NOMO-1 treated with dmso at 0.1 percent for 144 hours (cell line): ENCODE results near the gene LSP1.
A peak's percentile ranks its signal among the peaks of the same experiment; 100 is the strongest.
"Not testable (repeated sequence)": the region's sequence is repeated elsewhere in the genome, so short reads cannot be mapped to it uniquely, and the experiment has no call there.

Source experiments
- DNase-seq: peaks from one replicate; lab custom pipeline; 2025; ENCODE audit not compliant: unreplicated experiment; lab: John Stamatoyannopoulos, UW

Gene LSP1

GRCh38 chr11:1852877-1853276 lies at the start of gene LSP1:
Gene LSP1, plus strand, starts transcription at chr11:1853084. Its CDS starts 61 bp downstream, at chr11:1853145.
- DNase-seq: peak; percentile 86

GRCh38 chr11:1803246-1803645 lies 49.6 kb upstream of the LSP1 start:
- no peak for DNase-seq

- DNase-seq: not testable (repeated sequence)
Measured at GRCh38 chr11:1803835-1804519, 48.9 kb upstream of the LSP1 start.

- DNase-seq: no peak
Measured at GRCh38 chr11:1805525-1805924, 47.4 kb upstream of the LSP1 start.

GRCh38 chr11:1807264-1807995 lies 45.5 kb upstream of the LSP1 start:
- DNase-seq: no peak

- peak; percentile 82 for DNase-seq
Measured at GRCh38 chr11:1810761-1811160, 42.1 kb upstream of the LSP1 start.

- DNase-seq: no peak
Measured at GRCh38 chr11:1812274-1812673, 40.6 kb upstream of the LSP1 start.

GRCh38 chr11:1812801-1813200 lies 40.1 kb upstream of the LSP1 start:
- DNase-seq: no peak

- not testable (repeated sequence) for DNase-seq
Measured at GRCh38 chr11:1813356-1813755, 39.5 kb upstream of the LSP1 start.

GRCh38 chr11:1814691-1815090 lies 38.2 kb upstream of the LSP1 start:
- no peak for DNase-seq

GRCh38 chr11:1815311-1815710 lies 37.6 kb upstream of the LSP1 start:
- no peak for DNase-seq

GRCh38 chr11:1815751-1816150 lies 37.1 kb upstream of the LSP1 start:
- DNase-seq: no peak

GRCh38 chr11:1817000-1817399 lies 35.9 kb upstream of the LSP1 start:
- DNase-seq: no peak

GRCh38 chr11:1817511-1817910 lies 35.4 kb upstream of the LSP1 start:
- DNase-seq: no peak

GRCh38 chr11:1819074-1819473 lies 33.8 kb upstream of the LSP1 start:
- no peak for DNase-seq

GRCh38 chr11:1820463-1821325 lies 32.2 kb upstream of the LSP1 start:
- DNase-seq: no peak

- no peak for DNase-seq
Measured at GRCh38 chr11:1821562-1821961, 31.3 kb upstream of the LSP1 start.

- no peak for DNase-seq
Measured at GRCh38 chr11:1822648-1823375, 30.1 kb upstream of the LSP1 start.

GRCh38 chr11:1823376-1824220 lies 29.3 kb upstream of the LSP1 start:
- DNase-seq: no peak
